ENCODE measurements around the gene COX17.

COX17 gene

GRCh38 chr3:119663885-119664284, 13.3 kb downstream of the COX17 start:
- DNase-seq (ENCODE audit: insufficient read length, low spot score), result no peak
- FAIRE-seq, result no peak
- TF ChIP-seq POLR2A (IDR thresholded peaks at IDR 0.05; ENCODE audit: low read depth, low read length), result no peak

GRCh38 chr3:119662604-119663373, 14.4 kb downstream of the COX17 start:
- TF ChIP-seq POLR2A (IDR thresholded peaks at IDR 0.05; ENCODE audit: low read depth, low read length), result no peak
- FAIRE-seq (no peak), DNase-seq (ENCODE audit: insufficient read length, low spot score) (no peak)

GRCh38 chr3:119660474-119661440, 16.4 kb downstream of the COX17 start, which contains the start of gene POPDC2:
POPDC2 (minus strand) TSS chr3:119660589; CDS start chr3:119660423, 166 bp downstream.
- no peak for TF ChIP-seq POLR2A (IDR thresholded peaks at IDR 0.05; ENCODE audit: low read depth, low read length)
- no peak for FAIRE-seq
- DNase-seq (ENCODE audit: insufficient read length, low spot score), result no peak

- DNase-seq (ENCODE audit: insufficient read length, low spot score) (no peak), FAIRE-seq (no peak)
- TF ChIP-seq POLR2A (IDR thresholded peaks at IDR 0.05; ENCODE audit: low read depth, low read length), result no peak
These were observed 17.5 kb downstream of the COX17 start for GRCh38 chr3:119659606-119660291.

- DNase-seq (ENCODE audit: insufficient read length, low spot score), result no peak
- no peak for TF ChIP-seq POLR2A (IDR thresholded peaks at IDR 0.05; ENCODE audit: low read depth, low read length)
- FAIRE-seq, result no peak
These were observed 18.2 kb downstream of the COX17 start for GRCh38 chr3:119658994-119659393.

- TF ChIP-seq POLR2A (IDR thresholded peaks at IDR 0.05; ENCODE audit: low read depth, low read length), result no peak
- FAIRE-seq (no peak), DNase-seq (ENCODE audit: insufficient read length, low spot score) (no peak)
These were observed 19.1 kb downstream of the COX17 start for GRCh38 chr3:119657887-119658702.

- DNase-seq (ENCODE audit: insufficient read length, low spot score) (no peak), FAIRE-seq (no peak)
- no peak for TF ChIP-seq POLR2A (IDR thresholded peaks at IDR 0.05; ENCODE audit: low read depth, low read length)
These were observed 23.3 kb downstream of the COX17 start for GRCh38 chr3:119653876-119654275.

- DNase-seq (ENCODE audit: insufficient read length, low spot score), result no peak
- no peak for FAIRE-seq
- no peak for TF ChIP-seq POLR2A (IDR thresholded peaks at IDR 0.05; ENCODE audit: low read depth, low read length)
These were observed 24.7 kb downstream of the COX17 start for GRCh38 chr3:119652306-119653033.

- TF ChIP-seq POLR2A (IDR thresholded peaks at IDR 0.05; ENCODE audit: low read depth, low read length), result no peak
- FAIRE-seq (no peak), DNase-seq (ENCODE audit: insufficient read length, low spot score) (no peak)
These were observed 27.4 kb downstream of the COX17 start for GRCh38 chr3:119649761-119650160.

GRCh38 chr3:119647843-119648575, 29.2 kb downstream of the COX17 start:
- TF ChIP-seq POLR2A (IDR thresholded peaks at IDR 0.05; ENCODE audit: low read depth, low read length), result no peak
- no peak for DNase-seq (ENCODE audit: insufficient read length, low spot score)
- no peak for FAIRE-seq

GRCh38 chr3:119647171-119647570, 30.0 kb downstream of the COX17 start:
- no peak for DNase-seq (ENCODE audit: insufficient read length, low spot score)
- TF ChIP-seq POLR2A (IDR thresholded peaks at IDR 0.05; ENCODE audit: low read depth, low read length), result no peak

GRCh38 chr3:119645813-119646212, 31.4 kb downstream of the COX17 start:
- FAIRE-seq (no peak), DNase-seq (ENCODE audit: insufficient read length, low spot score) (no peak)
- TF ChIP-seq POLR2A (IDR thresholded peaks at IDR 0.05; ENCODE audit: low read depth, low read length), result no peak

More at GRCh38 chr3:119647171-119647570, 30.0 kb downstream of the COX17 start:
- FAIRE-seq, result no peak

All from H54 (cell line).